Breast epithelium (tissue), 3 donors: ENCODE results near the gene FOXC2.
"Not testable (repeated sequence)": the region's sequence is repeated elsewhere in the genome, so short reads cannot be mapped to it uniquely, and the experiment has no call there.

Source experiments
- CTCF ChIP-seq, 3 donors: fragments of 450-650 bp; IDR thresholded peaks; one replicate each; pipeline ENCODE4 v1.5.1; 2016 to 2017; ENCODE audit warnings: antibody characterized with exemption in 3 of 3, mild to moderate bottlenecking in 3 of 3, moderate library complexity in 3 of 3
- POLR2A ChIP-seq: fragments of 450-650 bp; IDR thresholded peaks from one replicate; pipeline ENCODE4 v1.6.1; 2016; ENCODE audit warnings: antibody characterized with exemption, mild to moderate bottlenecking, moderate library complexity
- POLR2AphosphoS5 ChIP-seq, 3 donors: sonication (generic); formaldehyde crosslinking; IDR thresholded peaks; one replicate each; pipeline ENCODE4 v1.6.1; 2017; ENCODE audit warnings: antibody characterized with exemption in 3 of 3

- TF ChIP-seq CTCF (IDR thresholded peaks at IDR 0.05); POLR2AphosphoS5 (IDR thresholded peaks at IDR 0.05); POLR2A: not testable (repeated sequence)
These were observed 21.3 kb downstream of the FOXC2 start for GRCh38 chr16:86587955-86588354.
